ENCODE measurements around the gene PEAK1. TPM values are rescaled to one million over a fixed set of nuclear protein-coding genes. Genes with fewer than 3 reads are reported as not detected.

The PEAK1 gene
- total RNA-seq, 6 donors from 2014 or later = 82.8 to 142 (median 90.1) TPM

DNA sequence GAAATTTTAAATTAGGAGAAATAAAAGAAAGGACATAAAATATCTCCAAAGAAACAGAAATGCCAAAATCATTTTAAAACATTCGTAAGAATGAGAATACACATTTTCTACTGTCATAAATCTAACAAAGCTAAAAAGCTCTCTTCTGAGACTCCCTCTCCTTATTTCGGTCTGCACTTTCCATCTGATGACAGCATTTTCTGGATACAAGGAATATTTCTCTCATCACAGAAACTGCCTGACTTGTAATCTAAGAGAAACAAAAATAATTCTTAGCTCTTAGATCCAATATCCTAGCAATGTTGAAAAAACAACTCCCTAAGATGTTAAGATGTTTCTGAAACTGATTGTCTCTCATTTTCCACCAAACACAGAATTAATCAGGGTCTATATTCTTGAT, 93.5 kb downstream of the PEAK1 start:
- WGBS, 2 donors = 81 to 91% methylated on average over 2 of the region's 2 CpGs
- no peak overlapping the region for H3K4me3 ChIP-seq
- DNase-seq (no peak), ATAC-seq (ENCODE audit: low FRiP score in 2 of 2) (no peak)
- TF ChIP-seq, protein P1, sequence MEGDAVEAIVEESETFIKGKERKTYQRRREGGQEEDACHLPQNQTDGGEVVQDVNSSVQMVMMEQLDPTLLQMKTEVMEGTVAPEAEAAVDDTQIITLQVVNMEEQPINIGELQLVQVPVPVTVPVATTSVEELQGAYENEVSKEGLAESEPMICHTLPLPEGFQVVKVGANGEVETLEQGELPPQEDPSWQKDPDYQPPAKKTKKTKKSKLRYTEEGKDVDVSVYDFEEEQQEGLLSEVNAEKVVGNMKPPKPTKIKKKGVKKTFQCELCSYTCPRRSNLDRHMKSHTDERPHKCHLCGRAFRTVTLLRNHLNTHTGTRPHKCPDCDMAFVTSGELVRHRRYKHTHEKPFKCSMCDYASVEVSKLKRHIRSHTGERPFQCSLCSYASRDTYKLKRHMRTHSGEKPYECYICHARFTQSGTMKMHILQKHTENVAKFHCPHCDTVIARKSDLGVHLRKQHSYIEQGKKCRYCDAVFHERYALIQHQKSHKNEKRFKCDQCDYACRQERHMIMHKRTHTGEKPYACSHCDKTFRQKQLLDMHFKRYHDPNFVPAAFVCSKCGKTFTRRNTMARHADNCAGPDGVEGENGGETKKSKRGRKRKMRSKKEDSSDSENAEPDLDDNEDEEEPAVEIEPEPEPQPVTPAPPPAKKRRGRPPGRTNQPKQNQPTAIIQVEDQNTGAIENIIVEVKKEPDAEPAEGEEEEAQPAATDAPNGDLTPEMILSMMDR (IDR thresholded peaks at IDR 0.05) = no peak
- TF ChIP-seq POLR2AphosphoS5 (IDR thresholded peaks at IDR 0.05) (no peak), EP300 (IDR thresholded peaks at IDR 0.05) (no peak), POLR2A (IDR thresholded peaks at IDR 0.05) (no peak)
- no peaks in the 10 kb centered on the region for H3K36me3 ChIP-seq
- H3K27me3 ChIP-seq = no peaks in the 10 kb centered on the region
- H3K9me3 ChIP-seq = no peaks in the 10 kb centered on the region
- H3K27ac ChIP-seq = no peak overlapping the region
- H3K4me1 ChIP-seq = peaks cover 0 to 10% (median 7%) of the 10 kb centered on the region in 4 donors

DNA sequence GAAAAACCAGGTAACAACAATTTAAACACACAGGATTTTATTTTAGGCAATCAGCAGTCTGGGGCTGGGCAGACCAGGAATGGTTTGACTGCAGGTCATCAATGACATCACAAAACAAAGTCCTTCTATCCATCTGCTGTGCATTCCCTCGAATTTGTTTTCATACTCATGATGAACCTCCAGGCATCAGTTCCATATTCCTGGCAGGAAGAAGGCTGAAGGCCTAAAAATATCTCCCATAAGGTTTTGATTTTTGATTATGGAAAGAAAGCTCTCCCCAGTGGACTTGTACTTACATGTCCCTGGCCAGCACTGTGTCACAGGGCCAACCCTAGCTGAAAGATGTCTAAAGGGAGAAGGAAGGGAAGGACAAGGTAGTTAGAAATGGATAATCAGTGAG, 107.4 kb downstream of the PEAK1 start:
- Histone ChIP-seq H3K4me3 (no peak overlapping the region), H3K36me3 (no peaks in the 10 kb centered on the region), H3K4me1 (peaks cover 0 to 4% (median 0%) of the 10 kb centered on the region in 4 donors), H3K27me3 (no peaks in the 10 kb centered on the region), H3K9me3 (no peaks in the 10 kb centered on the region), H3K27ac (no peak overlapping the region)
- no peak for ATAC-seq (ENCODE audit: low FRiP score in 2 of 2)
- no peak for TF ChIP-seq EP300 (IDR thresholded peaks at IDR 0.05)
- TF ChIP-seq, protein P1 (IDR thresholded peaks at IDR 0.05) = no peak
- no peak for TF ChIP-seq POLR2AphosphoS5 (IDR thresholded peaks at IDR 0.05)
- TF ChIP-seq POLR2A (IDR thresholded peaks at IDR 0.05) = no peak
- DNase-seq = no peak
- 64 to 69% methylated on average over 1 of the region's 1 CpG for WGBS, 2 donors

DNA sequence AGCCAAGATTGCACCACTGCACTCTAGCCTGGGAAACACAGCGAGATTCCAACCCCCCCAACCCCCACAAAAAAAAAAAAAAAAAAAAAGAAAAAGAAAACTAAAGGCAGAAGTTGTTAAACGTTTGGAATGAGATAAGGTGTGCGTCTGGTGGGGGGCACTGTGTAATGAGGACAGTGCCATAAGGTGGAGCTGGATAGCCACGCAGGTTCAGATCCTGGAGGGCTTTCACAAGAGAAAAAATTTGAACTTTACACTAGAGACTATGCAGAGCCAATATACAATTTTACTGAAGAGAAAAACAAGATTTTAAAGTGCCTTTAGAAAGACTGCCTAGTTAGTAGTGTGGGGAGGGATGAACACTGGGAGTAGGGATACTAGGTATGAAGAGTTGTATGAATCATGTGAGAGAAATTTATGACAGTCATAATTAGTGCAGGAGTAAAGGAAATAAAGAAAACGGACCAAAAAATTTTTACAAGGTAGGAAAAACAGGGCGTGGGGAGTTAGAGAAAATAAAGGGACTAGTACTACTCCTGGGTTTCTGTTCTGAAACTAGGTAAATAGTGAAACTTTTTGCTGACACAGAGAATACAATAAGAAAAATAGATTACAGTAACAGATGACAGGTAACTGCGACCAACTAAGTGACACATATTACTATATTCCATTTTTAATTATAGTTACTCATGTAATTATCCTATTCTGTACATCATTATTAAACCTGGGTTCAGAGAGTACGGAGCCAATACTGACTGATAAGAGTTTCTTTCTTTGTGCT, 108.1 kb downstream of the PEAK1 start:
- no peaks in the 10 kb centered on the region for H3K27me3 ChIP-seq
- H3K36me3 ChIP-seq = no peaks in the 10 kb centered on the region
- no peak for ATAC-seq (ENCODE audit: low FRiP score in 2 of 2)
- TF ChIP-seq EP300 (IDR thresholded peaks at IDR 0.05) (no peak), POLR2AphosphoS5 (IDR thresholded peaks at IDR 0.05) (no peak), POLR2A (IDR thresholded peaks at IDR 0.05) (no peak)
- TF ChIP-seq, protein P1 (IDR thresholded peaks at IDR 0.05) = no peak
- no peak overlapping the region for H3K4me3 ChIP-seq
- no peak for DNase-seq
- 86 to 91% methylated on average over 7 to 8 of the region's 8 CpGs for WGBS, 2 donors
- peaks cover 0 to 7% (median 0%) of the 10 kb centered on the region in 4 donors for H3K4me1 ChIP-seq
- H3K9me3 ChIP-seq = no peaks in the 10 kb centered on the region
- no peak overlapping the region for H3K27ac ChIP-seq

DNA sequence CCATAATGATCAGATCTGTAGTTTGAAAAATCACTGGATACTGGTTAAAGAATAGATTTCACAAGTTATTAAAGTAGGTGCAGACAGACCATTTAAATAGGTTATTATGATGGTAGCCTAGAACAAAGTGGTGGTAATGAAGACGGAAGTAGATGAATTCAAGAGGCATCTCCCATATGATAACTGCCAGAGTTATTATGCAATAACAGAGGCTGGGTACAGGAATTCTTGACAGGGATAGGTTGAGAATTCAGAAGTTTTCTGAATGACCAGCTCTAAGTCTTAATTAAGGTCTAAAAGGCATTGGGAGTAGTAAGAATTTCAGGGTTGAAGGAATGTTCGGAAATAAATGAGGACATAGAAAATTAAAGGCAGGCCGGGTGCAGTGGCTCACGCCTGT, 108.9 kb downstream of the PEAK1 start:
- DNase-seq = no peak
- Histone ChIP-seq H3K9me3 (no peaks in the 10 kb centered on the region), H3K4me1 (peaks cover 0 to 9% (median 3%) of the 10 kb centered on the region in 4 donors), H3K36me3 (no peaks in the 10 kb centered on the region), H3K27ac (no peak overlapping the region), H3K4me3 (no peak overlapping the region), H3K27me3 (no peaks in the 10 kb centered on the region)
- no peak for ATAC-seq (ENCODE audit: low FRiP score in 2 of 2)
- 94 to 98% methylated on average over 4 of the region's 4 CpGs for WGBS, 2 donors
- TF ChIP-seq, protein P1 (IDR thresholded peaks at IDR 0.05) = no peak
- TF ChIP-seq POLR2A (IDR thresholded peaks at IDR 0.05) = no peak
- TF ChIP-seq EP300 (IDR thresholded peaks at IDR 0.05) = no peak
- TF ChIP-seq POLR2AphosphoS5 (IDR thresholded peaks at IDR 0.05) = no peak

DNA sequence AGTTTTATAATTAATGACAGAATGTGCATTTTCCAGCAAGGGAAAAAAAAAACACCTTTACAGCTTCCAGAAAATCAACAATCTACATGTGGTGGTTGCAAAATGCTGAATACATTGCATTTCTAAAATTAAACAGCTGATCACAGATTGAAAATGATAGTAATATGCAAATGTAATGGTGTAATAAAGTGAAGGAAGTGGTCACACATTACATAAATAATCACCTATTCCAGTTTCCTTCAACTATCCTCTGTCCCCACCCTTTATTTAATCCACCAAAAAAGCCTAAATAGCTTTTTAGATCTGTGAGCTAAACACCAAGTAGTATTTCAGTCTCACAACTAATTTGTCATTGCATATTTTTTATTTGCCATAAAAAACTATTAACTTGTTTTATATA, 110.5 kb downstream of the PEAK1 start:
- H3K4me1 ChIP-seq = peaks cover 0 to 9% (median 4%) of the 10 kb centered on the region in 4 donors
- no peak overlapping the region for H3K4me3 ChIP-seq
- H3K27me3 ChIP-seq = no peaks in the 10 kb centered on the region
- DNase-seq (no peak), ATAC-seq (ENCODE audit: low FRiP score in 2 of 2) (no peak)
- no peak overlapping the region for H3K27ac ChIP-seq
- no peaks in the 10 kb centered on the region for H3K9me3 ChIP-seq
- TF ChIP-seq POLR2AphosphoS5 (IDR thresholded peaks at IDR 0.05) = no peak
- TF ChIP-seq, protein P1 (IDR thresholded peaks at IDR 0.05) = no peak
- TF ChIP-seq POLR2A (IDR thresholded peaks at IDR 0.05) = no peak
- no peak for TF ChIP-seq EP300 (IDR thresholded peaks at IDR 0.05)
- H3K36me3 ChIP-seq = no peaks in the 10 kb centered on the region
